Prostate gland (tissue), 2 donors: Measurements from ENCODE around the gene TSPOAP1. TPM values are rescaled to one million over a fixed set of nuclear protein-coding genes. Genes with fewer than 3 reads are reported as not detected.

Source experiments
- DNase-seq: peaks from one replicate; pipeline ENCODE4 v3.0.0-alpha.2; 2019; ENCODE audit warnings: low spot score
- H3K27ac ChIP-seq, 2 donors: fragments of 200-600 bp; sonication (generic); 2 replicates each; pipeline ENCODE4 v1.5.1; 2017 to 2019
- H3K27me3 ChIP-seq: fragments of 200-600 bp; sonication (generic); replicated peaks from 2 replicates; pipeline ENCODE4 v1.5.1; 2019; ENCODE audit not compliant: insufficient read depth
- H3K36me3 ChIP-seq, 2 donors: fragments of 200-600 bp; sonication (generic); 1 replicate in 1 of 2; 2 replicates in 1 of 2; pipeline versions ENCODE4 v1.5.1 to v1.8.1; 2017 to 2019
- H3K4me1 ChIP-seq: fragments of 200-600 bp; sonication (generic); replicated peaks from 2 replicates; pipeline ENCODE4 v1.5.1; 2019
- H3K4me3 ChIP-seq, 2 donors: fragments of 200-600 bp; sonication (generic); 2 replicates each; pipeline ENCODE4 v1.5.1; 2017 to 2019
- H3K9me3 ChIP-seq: fragments of 200-600 bp; sonication (generic); 2 replicates; pipeline ENCODE4 v1.5.1; 2017
- POLR2A ChIP-seq: fragments of 450-650 bp; IDR thresholded peaks from one replicate; pipeline ENCODE4 v1.6.1; 2016; ENCODE audit warnings: antibody characterized with exemption, mild to moderate bottlenecking
- POLR2AphosphoS5 ChIP-seq: sonication (generic); formaldehyde crosslinking; IDR thresholded peaks from one replicate; pipeline ENCODE4 v1.6.1; 2017; ENCODE audit warnings: antibody characterized with exemption
- WGBS: methylation state at CpG from one replicate; pipeline ENCODE4 v1.1.5; 2018; 5-methylcytosine and 5-hydroxymethylcytosine counted together
- intact Hi-C: fragments of 100-400 bp; cut with DNase I; formaldehyde crosslinking; loops from one replicate; pipeline ENCODE4 v1.14.2; 2022
- total RNA-seq, 2 donors: library from RNA; depleted of rRNA; stranded (reverse); fragments of >200 nt; gene quantifications; one replicate each; pipeline ENCODE4 v1.1.0, GENCODE V29; 2016
- TF ChIP-seq, protein P1 (sequence below), 4 experiments: fragments of 200-600 bp in 2 of 4; fragments of 450-650 bp in 2 of 4; sonication (generic) in 2 of 4; IDR thresholded peaks; 1 replicate in 3 of 4; 2 replicates in 1 of 4; pipeline ENCODE4 v1.5.1; 2016 to 2019; ENCODE audit warnings: antibody characterized with exemption in 4 of 4, mild to moderate bottlenecking in 2 of 4, moderate library complexity in 2 of 4

The TSPOAP1 gene
- total RNA-seq, 2 donors from 2014 or later, result 22.7 to 26.5 TPM

DNA sequence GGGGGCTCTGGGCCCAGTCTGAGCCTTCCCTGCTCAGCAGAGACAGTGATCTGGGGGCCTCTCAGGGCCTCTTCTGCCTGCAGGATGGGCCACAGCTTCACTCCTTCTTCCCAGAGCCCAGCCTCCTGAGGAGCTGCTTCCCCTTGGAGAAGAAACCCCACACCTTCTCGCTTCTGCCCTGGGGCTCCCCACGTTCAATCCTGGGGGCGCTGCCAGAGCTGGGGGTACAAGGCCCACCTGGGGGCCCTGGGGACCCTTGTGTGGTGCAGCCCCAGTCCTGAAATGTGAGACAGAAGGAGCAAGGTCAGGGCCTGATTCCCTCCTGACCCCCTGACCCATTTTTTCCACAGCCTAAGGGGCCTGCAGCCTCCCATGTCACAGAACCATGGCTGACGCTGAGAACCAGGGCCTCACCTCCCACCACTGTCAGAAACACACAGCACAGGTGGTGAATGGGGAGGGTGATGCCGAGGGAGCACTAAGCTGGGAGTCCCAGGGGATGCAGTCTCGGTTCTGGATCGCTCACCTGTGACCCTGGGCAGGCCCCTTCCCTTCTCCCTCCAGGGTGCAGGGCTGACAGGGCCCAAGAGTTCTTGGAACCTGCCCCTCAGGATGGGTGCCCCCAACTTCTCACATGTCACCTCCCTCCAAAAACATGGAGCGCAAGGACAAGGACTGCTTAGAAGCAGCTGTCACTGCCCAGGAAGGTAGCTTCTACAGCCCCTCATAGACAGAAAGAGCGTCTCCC lies 26.2 kb downstream of the TSPOAP1 start:
- WGBS, result 88% methylated on average over 9 of the region's 9 CpGs
- Histone ChIP-seq H3K27ac (no peak overlapping the region), H3K9me3 (no peaks in the 10 kb centered on the region), H3K36me3 (no peaks in the 10 kb centered on the region), H3K27me3 (no peaks in the 10 kb centered on the region), H3K4me1 (no peaks in the 10 kb centered on the region), H3K4me3 (no peak overlapping the region)
- intact Hi-C loops, result no loop called here
- DNase-seq, result no peak
- TF ChIP-seq, protein P1, sequence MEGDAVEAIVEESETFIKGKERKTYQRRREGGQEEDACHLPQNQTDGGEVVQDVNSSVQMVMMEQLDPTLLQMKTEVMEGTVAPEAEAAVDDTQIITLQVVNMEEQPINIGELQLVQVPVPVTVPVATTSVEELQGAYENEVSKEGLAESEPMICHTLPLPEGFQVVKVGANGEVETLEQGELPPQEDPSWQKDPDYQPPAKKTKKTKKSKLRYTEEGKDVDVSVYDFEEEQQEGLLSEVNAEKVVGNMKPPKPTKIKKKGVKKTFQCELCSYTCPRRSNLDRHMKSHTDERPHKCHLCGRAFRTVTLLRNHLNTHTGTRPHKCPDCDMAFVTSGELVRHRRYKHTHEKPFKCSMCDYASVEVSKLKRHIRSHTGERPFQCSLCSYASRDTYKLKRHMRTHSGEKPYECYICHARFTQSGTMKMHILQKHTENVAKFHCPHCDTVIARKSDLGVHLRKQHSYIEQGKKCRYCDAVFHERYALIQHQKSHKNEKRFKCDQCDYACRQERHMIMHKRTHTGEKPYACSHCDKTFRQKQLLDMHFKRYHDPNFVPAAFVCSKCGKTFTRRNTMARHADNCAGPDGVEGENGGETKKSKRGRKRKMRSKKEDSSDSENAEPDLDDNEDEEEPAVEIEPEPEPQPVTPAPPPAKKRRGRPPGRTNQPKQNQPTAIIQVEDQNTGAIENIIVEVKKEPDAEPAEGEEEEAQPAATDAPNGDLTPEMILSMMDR (IDR thresholded peaks at IDR 0.05), result no peak
- TF ChIP-seq POLR2AphosphoS5, result no peak
- TF ChIP-seq POLR2A, result no peak

DNA sequence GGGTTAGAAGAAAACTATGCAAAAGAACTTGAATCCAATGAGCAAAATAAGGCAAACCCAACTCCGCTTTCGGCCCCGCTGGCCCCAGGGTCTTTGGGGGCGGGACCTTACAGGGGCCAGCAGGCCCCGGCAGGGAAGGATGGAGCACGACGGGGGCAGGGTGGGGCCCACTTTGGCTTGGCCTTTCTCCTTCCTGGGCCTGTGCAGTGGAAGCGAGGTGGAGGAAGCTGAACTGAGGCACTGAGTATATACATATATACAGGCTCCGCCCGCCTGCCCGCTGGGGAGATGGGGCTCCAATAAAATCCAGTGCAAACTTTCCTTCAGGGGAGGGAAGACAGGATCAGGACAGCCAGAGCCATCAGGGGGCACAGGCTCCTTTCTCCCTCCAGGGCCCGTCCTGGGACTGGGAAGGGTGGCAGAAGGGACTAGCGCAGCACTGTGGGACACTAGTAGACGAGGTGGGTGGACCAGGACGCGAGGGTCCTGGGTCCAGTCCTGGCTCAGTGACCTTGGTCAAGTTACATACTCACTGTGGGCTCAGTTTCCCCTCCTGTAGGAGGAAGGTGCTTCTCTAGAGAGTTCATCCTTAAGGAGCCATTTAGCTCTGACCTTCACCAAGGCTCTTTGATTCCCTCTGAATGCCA lies 27.0 kb downstream of the TSPOAP1 start:
- no peaks in the 10 kb centered on the region for H3K4me1 ChIP-seq
- WGBS, result 86% methylated on average over 16 of the region's 16 CpGs
- intact Hi-C loops, result no loop called here
- no peaks in the 10 kb centered on the region for H3K9me3 ChIP-seq
- H3K27ac ChIP-seq, result no peak overlapping the region
- no peak for DNase-seq
- TF ChIP-seq POLR2AphosphoS5 (no peak), POLR2A (no peak)
- TF ChIP-seq, protein P1 (IDR thresholded peaks at IDR 0.05), result no peak
- no peaks in the 10 kb centered on the region for H3K36me3 ChIP-seq
- no peak overlapping the region for H3K4me3 ChIP-seq
- H3K27me3 ChIP-seq, result no peaks in the 10 kb centered on the region

DNA sequence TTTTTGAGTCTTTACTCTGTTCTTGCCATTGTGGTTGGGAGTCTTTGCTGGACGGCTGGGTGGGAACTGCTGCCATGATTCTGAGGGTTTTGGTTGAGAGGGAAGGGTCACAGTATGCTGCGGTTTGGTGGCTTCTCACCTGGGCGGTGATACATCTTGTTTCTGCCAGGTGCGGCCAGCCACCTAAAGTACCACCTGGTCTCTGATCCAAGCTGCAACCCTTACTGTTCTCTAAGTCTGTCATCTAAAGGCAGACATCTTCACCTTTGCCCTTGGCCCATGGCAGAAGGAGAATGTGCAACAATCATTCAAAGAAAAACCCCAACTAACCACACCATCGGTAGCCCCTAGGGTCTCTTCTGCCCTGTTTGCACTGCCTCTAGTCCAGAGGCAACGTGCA lies 28.3 kb downstream of the TSPOAP1 start:
- WGBS, result 87% methylated on average over 6 of the region's 6 CpGs
- Histone ChIP-seq H3K27me3 (no peaks in the 10 kb centered on the region), H3K9me3 (no peaks in the 10 kb centered on the region), H3K4me1 (no peaks in the 10 kb centered on the region), H3K27ac (no peak overlapping the region), H3K4me3 (no peak overlapping the region), H3K36me3 (no peaks in the 10 kb centered on the region)
- intact Hi-C loops, result no loop called here
- DNase-seq, result no peak
- TF ChIP-seq POLR2A, result no peak
- TF ChIP-seq POLR2AphosphoS5, result no peak
- TF ChIP-seq, protein P1 (IDR thresholded peaks at IDR 0.05), result no peak

DNA sequence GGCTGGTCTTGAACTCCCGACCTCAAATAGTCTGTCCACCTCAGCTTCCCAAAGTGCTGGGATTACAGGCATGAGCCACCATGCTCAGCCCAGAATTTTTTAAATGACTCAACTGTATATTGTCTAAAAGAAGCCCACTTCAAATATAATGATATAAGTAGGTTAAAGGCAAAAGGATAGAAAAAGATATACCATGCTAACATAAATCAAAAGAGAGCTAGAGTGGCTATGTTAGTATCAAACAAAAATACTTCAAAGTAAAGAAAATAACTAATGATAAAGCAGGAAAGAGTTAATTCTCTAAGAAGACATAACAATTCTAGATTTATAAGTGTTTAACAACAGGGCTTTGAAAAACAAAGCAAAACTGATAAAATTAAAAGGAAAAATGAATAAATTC lies 34.6 kb downstream of the TSPOAP1 start:
- Histone ChIP-seq H3K36me3 (no peaks in the 10 kb centered on the region), H3K27ac (no peak overlapping the region), H3K4me3 (no peak overlapping the region), H3K9me3 (no peaks in the 10 kb centered on the region), H3K27me3 (no peaks in the 10 kb centered on the region), H3K4me1 (no peaks in the 10 kb centered on the region)
- no peak for DNase-seq
- intact Hi-C loops, result no loop called here
- WGBS, result 93% methylated on average over 1 of the region's 1 CpG
- TF ChIP-seq POLR2AphosphoS5, result no peak
- no peak for TF ChIP-seq POLR2A
- TF ChIP-seq, protein P1 (IDR thresholded peaks at IDR 0.05), result no peak

DNA sequence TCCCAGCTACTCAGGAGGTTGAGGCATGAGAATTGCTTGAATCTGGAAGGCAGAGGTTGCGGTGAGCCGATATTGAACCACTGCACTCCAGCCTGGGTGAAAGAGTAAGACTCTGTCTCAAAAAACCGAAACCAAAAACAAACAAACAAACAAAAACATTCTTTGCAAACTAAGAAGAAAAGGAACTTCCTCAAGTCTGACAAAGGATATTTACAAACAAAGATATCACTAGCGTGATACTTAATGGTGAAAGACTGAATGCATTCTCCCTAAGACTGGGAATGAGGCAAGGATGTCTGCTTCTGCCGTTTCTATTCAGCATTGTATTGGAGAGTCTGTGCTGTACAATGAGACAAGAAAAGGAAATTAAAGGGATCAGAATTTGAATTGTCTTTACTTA lies 37.3 kb downstream of the TSPOAP1 start:
- Histone ChIP-seq H3K27me3 (no peaks in the 10 kb centered on the region), H3K4me3 (no peak overlapping the region), H3K27ac (no peak overlapping the region), H3K9me3 (no peaks in the 10 kb centered on the region), H3K4me1 (no peaks in the 10 kb centered on the region), H3K36me3 (no peaks in the 10 kb centered on the region)
- no peak for DNase-seq
- intact Hi-C loops, result no loop called here
- TF ChIP-seq POLR2AphosphoS5, result no peak
- no peak for TF ChIP-seq POLR2A
- TF ChIP-seq, protein P1 (IDR thresholded peaks at IDR 0.05), result no peak
- 82% methylated on average over 5 of the region's 5 CpGs for WGBS
